Uterus (tissue), 2 donors: Measurements from ENCODE around the gene SLC9A8.

Experiments used
- CTCF ChIP-seq, 4 experiments: fragments of 200-600 bp in 2 of 4; fragments of 450-650 bp in 2 of 4; sonication (generic) in 2 of 4; IDR thresholded peaks; one replicate each; pipeline ENCODE4 v1.5.1; 2016 to 2019; ENCODE audit warnings: antibody characterized with exemption in 4 of 4, mild to moderate bottlenecking in 2 of 4, moderate library complexity in 1 of 4
- POLR2A ChIP-seq, 2 donors: fragments of 450-650 bp; IDR thresholded peaks; one replicate each; pipeline ENCODE4 v1.6.1; 2016; ENCODE audit warnings: antibody characterized with exemption in 2 of 2, mild to moderate bottlenecking in 1 of 2, moderate library complexity in 1 of 2

DNA sequence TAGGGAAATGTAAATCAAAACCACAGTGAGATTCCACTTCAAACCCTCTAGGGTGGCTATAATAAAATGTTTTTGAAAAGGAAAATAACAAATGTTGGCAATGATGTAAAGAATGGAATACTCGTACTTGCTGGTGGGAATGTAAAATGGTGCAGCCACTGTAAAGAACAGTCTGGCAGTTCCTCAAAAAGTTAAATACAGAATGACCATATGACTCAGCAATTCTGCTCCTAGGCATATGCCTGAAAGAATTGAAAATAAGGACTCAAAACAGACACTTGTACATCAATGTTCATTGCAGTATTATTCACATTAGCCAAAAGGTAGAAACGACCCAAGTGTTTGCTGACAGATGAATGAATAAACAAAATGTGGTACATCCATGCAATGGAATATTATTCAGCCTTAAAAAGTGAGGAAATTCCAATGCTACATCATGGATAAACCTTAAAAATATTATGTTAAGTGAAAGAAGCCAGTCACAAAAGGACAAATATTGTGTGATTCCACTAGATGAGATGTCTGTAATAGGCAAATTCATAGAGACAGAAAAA is 113.3 kb downstream of the SLC9A8 start:
- no peak for TF ChIP-seq CTCF (IDR thresholded peaks at IDR 0.05)
- no peak for TF ChIP-seq POLR2A (IDR thresholded peaks at IDR 0.05)
